GM12874 (cell line): Measurements from ENCODE around the gene RFX1.

Experiments used
- CTCF ChIP-seq: IDR thresholded peaks from 2 replicates; pipeline ENCODE4 v1.5.1; 2011; ENCODE audit warnings: low read depth, mild to moderate bottlenecking, control low read depth, low read length, moderate library complexity; ENCODE audit not compliant: insufficient read depth

The RFX1 gene

GRCh38 chr19:13966684-13967128 is 39.4 kb downstream of the RFX1 start:
- TF ChIP-seq CTCF = no peak

GRCh38 chr19:13965926-13966683 is 40.0 kb downstream of the RFX1 start:
- no peak for TF ChIP-seq CTCF

- no peak for TF ChIP-seq CTCF
These were observed 40.7 kb downstream of the RFX1 start for GRCh38 chr19:13965377-13965896.

GRCh38 chr19:13964776-13965175 is 41.3 kb downstream of the RFX1 start:
- TF ChIP-seq CTCF = no peak

GRCh38 chr19:13963603-13964105 is 42.5 kb downstream of the RFX1 start:
- no peak for TF ChIP-seq CTCF

- no peak for TF ChIP-seq CTCF
These were observed 43.2 kb downstream of the RFX1 start for GRCh38 chr19:13962699-13963602.
